Bronchial epithelial cell (primary cell): ENCODE data around the gene HAPLN2. TPM values are rescaled to one million over a fixed set of nuclear protein-coding genes. Genes with fewer than 3 reads are reported as not detected.

Experiments used
- DNase-seq: peaks from one replicate; pipeline ENCODE4 v3.0.0-alpha.2; 2010; ENCODE audit warnings: low read depth
- FAIRE-seq: peaks from 2 replicates; lab custom pipeline; 2011; peaks lifted over from hg19 to GRCh38; lab: Jason Lieb, UNC
- H3K27me3 ChIP-seq: 2 replicates; pipeline ENCODE4 v1.5.1; 2011; ENCODE audit warnings: low read length; ENCODE audit not compliant: control insufficient read depth, insufficient read depth
- H3K36me3 ChIP-seq: 2 replicates; pipeline ENCODE4 v1.5.1; 2011; ENCODE audit warnings: low read length; ENCODE audit not compliant: control insufficient read depth, insufficient read depth
- H3K4me3 ChIP-seq: 2 replicates; pipeline ENCODE4 v1.5.1; 2011; ENCODE audit warnings: mild to moderate bottlenecking, low read depth, low read length, control low read depth
- total RNA-seq: library from RNA; depleted of rRNA; stranded (reverse); fragments of >200 nt; gene quantifications from 2 replicates; pipeline ENCODE4 v1.2.1, GENCODE V29; 2014
- TF ChIP-seq, protein P1 (sequence below): IDR thresholded peaks from 2 replicates; pipeline ENCODE4 v1.5.1; 2011; ENCODE audit warnings: mild to moderate bottlenecking, moderate library complexity, low read length, control low read depth, inconsistent platforms; ENCODE audit not compliant: insufficient read depth, severe bottlenecking

Gene HAPLN2
- total RNA-seq: under 0.01 TPM in 1 of 2 replicates, not detected in the other

DNA sequence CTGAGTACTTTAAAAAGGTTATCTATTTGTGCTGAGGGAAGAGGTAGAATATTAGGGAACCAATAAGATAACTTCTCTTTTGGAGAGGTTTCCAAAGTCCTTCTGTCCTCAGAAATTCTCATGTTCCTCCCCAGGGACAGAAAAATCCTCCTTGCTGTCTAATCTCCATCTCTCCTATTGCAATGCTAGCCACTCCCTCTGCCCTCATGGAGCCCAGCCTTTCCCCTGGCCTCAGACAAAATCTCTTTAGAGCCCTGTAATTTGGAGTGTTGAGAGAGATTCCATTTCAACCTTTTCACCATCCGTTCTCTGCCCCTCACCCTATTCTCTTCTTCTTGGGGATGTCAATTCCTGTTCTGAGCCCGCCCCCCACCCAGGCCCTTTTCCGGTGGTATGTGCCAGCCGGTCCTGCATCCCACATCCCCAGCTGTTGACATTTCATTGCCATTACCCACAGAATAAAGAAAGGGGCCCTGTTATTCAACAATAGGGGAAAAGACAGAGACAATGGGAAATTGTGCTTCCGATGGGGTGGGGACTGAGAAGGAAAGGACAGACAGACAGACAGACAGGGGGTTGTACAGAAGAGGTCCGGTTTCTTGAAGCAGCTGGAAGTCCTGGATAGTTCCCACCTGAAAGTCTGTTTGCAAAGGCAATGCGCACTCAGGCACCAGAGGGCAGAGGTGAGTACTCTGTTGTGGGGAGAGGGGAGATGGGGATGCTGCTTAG, at the start of gene HAPLN2:
Gene HAPLN2, plus strand, starts transcription at position 563 of the 729 bp plus-strand sequence. CDS start 4,076 bp downstream, outside the sequence.
- Histone ChIP-seq H3K4me3 (no peak within 1 kb of the TSS), H3K36me3 (no peaks in the 10 kb centered on the region), H3K27me3 (peaks cover 21% of the 10 kb centered on the region)
- no peak for FAIRE-seq
- TF ChIP-seq, protein P1, sequence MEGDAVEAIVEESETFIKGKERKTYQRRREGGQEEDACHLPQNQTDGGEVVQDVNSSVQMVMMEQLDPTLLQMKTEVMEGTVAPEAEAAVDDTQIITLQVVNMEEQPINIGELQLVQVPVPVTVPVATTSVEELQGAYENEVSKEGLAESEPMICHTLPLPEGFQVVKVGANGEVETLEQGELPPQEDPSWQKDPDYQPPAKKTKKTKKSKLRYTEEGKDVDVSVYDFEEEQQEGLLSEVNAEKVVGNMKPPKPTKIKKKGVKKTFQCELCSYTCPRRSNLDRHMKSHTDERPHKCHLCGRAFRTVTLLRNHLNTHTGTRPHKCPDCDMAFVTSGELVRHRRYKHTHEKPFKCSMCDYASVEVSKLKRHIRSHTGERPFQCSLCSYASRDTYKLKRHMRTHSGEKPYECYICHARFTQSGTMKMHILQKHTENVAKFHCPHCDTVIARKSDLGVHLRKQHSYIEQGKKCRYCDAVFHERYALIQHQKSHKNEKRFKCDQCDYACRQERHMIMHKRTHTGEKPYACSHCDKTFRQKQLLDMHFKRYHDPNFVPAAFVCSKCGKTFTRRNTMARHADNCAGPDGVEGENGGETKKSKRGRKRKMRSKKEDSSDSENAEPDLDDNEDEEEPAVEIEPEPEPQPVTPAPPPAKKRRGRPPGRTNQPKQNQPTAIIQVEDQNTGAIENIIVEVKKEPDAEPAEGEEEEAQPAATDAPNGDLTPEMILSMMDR: peak; percentile 69
- DNase-seq: peak; percentile 32

DNA sequence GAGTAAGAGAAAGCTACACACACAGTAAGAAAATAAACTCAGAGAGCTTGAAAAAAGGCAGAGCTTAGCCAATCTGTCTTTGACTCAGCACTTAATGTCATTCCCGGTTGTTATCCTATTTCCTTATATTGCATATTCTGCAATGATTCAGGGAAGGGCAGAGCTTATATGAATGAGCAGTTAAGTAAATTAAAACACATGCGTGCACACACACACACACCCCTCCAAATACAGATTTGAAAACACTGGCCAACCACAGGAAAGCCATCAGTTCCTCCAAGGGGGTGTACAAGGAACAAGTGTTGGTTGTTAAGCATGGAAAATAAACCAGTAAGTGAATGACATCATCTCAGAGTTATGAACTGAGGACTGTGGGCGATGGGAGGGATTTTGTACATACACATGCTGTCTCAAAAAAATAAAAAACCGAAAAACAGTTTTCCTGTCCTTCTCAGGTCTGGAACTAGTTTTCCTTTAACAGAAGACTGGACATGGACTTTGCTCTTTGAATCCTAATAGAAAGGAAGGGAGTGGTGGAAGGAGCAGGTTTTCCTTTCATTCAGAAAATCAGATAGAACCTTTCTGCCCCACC, 47.9 kb upstream of the HAPLN2 start:
- no peak for FAIRE-seq
- peak; percentile 93 for DNase-seq

DNA sequence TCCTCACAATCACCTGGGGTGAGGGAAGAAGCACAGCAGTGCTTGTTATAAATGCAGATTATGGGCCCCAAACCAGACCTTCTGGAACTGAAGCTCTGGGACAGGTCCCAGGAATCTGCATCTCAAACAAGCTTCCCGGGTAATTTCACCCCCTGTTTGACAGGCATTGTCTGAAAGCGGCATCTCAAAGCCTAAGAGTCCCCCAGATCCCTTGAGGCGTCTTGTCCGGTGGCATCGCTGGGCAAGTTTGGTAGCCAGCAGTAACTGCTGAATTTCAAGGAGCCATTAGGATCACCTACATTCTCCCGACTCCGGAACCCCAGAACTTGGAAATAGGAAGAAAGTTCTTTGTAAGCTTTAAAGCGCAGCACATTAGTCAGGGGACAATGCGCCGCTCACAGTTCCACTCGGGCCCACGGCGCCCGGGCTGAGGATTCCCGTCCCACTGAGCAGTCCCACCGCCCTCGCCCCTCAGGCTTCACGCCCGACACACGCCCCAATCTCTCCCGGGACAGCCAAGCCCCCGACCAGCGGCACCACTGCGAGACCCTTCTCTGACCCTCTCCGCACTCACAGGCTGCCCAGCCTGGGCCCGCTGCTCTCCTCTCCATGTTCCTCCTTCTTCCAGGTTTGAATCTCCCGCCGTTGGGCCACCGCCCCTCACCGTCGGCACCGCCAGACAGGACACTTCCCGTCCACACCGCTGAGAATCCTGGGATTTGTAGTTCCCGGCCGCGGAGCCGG, 47.1 kb upstream of the HAPLN2 start, which contains the start of gene IQGAP3:
Gene IQGAP3, minus strand, starts transcription at position 647 of the 744 bp plus-strand sequence. Its CDS starts 36 bp downstream, at position 611.
- Histone ChIP-seq H3K4me3 (peak within 1 kb of the TSS; percentile 54), H3K27me3 (no peaks in the 10 kb centered on the region), H3K36me3 (no peaks in the 10 kb centered on the region)
- DNase-seq (peak; percentile 72), FAIRE-seq (no peak)
- TF ChIP-seq, protein P1: no peak

More for the DNA sequence above, 47.9 kb upstream of the HAPLN2 start:
- H3K36me3 ChIP-seq: no peaks in the 10 kb centered on the region
- H3K27me3 ChIP-seq: no peaks in the 10 kb centered on the region
- TF ChIP-seq, protein P1: no peak
- H3K4me3 ChIP-seq: peak overlapping the region; percentile 54

DNA sequence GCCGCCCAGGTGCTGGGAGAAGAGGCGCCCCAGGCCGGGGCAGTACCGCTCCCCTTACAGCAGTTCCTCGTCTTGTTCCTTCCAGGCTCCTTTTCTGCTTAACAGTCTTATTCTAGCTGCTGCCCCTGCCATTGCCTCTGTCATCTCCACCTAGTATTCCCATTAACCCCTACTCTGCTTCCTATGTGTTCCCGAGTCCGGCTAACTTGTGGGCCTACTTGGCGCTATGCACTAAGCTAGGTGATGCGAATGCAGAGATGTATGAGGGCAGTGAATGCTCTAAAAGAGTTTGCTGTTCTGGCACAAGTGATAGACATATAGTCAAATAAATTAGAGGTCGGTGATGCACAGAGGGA, 46.6 kb upstream of the HAPLN2 start:
- DNase-seq (no peak), FAIRE-seq (no peak)
- no peak overlapping the region for H3K4me3 ChIP-seq
- no peaks in the 10 kb centered on the region for H3K27me3 ChIP-seq
- TF ChIP-seq, protein P1: no peak
- no peaks in the 10 kb centered on the region for H3K36me3 ChIP-seq

DNA sequence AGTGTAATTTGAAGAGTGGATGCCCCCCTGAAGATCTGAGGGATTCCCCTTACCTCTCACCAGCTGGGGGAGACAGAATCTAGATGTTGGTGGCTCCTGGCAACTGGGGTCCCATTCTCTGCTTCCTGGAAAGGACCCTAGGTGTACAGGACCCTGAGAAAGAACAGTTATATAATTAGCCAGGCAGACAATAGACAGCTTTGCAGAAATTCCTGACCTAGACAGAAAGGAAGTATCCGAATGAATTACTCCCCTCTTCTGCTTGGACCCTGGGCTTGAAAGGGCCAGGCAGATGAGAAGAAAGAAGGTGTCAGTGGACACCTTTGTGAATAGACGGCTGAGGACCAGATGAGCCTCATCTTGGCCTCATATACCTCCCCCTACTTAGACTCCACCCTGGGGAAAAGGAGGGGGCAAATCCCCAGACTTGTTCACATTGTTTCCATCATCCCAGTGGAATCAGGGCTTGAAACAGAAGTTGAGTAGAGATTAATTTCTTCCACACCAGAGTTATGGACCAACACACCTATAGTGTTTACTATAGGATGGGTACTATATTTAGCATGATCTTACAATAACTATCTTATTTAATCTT, 45.1 kb upstream of the HAPLN2 start:
- DNase-seq (no peak), FAIRE-seq (no peak)
- H3K4me3 ChIP-seq: no peak overlapping the region
- H3K36me3 ChIP-seq: no peaks in the 10 kb centered on the region
- H3K27me3 ChIP-seq: no peaks in the 10 kb centered on the region
- TF ChIP-seq, protein P1: no peak
